ENCODE data around the gene CDC20. TPM values are rescaled to one million over a fixed set of nuclear protein-coding genes. Genes with fewer than 3 reads are reported as not detected.

Gene CDC20
- total RNA-seq, 1 experiment from 2014 or later: 355 TPM

GRCh38 chr1:43405219-43405875 is 46.6 kb downstream of the CDC20 start:
- TF ChIP-seq FOSL1 (IDR thresholded peaks at IDR 0.05; ENCODE audit: low read depth): no peak
- no peak for TF ChIP-seq SRF (IDR thresholded peaks at IDR 0.05; ENCODE audit: low read depth)
- TF ChIP-seq, protein P1, sequence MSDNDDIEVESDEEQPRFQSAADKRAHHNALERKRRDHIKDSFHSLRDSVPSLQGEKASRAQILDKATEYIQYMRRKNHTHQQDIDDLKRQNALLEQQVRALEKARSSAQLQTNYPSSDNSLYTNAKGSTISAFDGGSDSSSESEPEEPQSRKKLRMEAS (IDR thresholded peaks at IDR 0.05): no peak
- no peak for TF ChIP-seq EZH2phosphoT487 (IDR thresholded peaks at IDR 0.05; ENCODE audit: borderline replicate concordance)
- TF ChIP-seq CEBPB (IDR thresholded peaks at IDR 0.05; ENCODE audit: low read depth): no peak
- no peak for TF ChIP-seq EGR1 (IDR thresholded peaks at IDR 0.05; ENCODE audit: low read depth)
- TF ChIP-seq EZH2 (IDR thresholded peaks at IDR 0.05): no peak
- TF ChIP-seq SIN3A (IDR thresholded peaks at IDR 0.05; ENCODE audit: low read depth): no peak
- TF ChIP-seq ELF1 (IDR thresholded peaks at IDR 0.05; ENCODE audit: borderline replicate concordance, low read depth): no peak
- TF ChIP-seq, protein P2, sequence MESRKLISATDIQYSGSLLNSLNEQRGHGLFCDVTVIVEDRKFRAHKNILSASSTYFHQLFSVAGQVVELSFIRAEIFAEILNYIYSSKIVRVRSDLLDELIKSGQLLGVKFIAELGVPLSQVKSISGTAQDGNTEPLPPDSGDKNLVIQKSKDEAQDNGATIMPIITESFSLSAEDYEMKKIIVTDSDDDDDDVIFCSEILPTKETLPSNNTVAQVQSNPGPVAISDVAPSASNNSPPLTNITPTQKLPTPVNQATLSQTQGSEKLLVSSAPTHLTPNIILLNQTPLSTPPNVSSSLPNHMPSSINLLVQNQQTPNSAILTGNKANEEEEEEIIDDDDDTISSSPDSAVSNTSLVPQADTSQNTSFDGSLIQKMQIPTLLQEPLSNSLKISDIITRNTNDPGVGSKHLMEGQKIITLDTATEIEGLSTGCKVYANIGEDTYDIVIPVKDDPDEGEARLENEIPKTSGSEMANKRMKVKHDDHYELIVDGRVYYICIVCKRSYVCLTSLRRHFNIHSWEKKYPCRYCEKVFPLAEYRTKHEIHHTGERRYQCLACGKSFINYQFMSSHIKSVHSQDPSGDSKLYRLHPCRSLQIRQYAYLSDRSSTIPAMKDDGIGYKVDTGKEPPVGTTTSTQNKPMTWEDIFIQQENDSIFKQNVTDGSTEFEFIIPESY (IDR thresholded peaks at IDR 0.05; ENCODE audit: extremely low read depth, insufficient replicate concordance, low read length): no peak
- no peak for TF ChIP-seq SP1 (IDR thresholded peaks at IDR 0.05; ENCODE audit: low read depth)
- no peak for TF ChIP-seq RAD21 (IDR thresholded peaks at IDR 0.05; ENCODE audit: low read depth)
- no peak for TF ChIP-seq JUND (IDR thresholded peaks at IDR 0.05)
- no peak for TF ChIP-seq POLR2AphosphoS5 (IDR thresholded peaks at IDR 0.05; ENCODE audit: low read depth, low read length)
- TF ChIP-seq YY1 (IDR thresholded peaks at IDR 0.05; ENCODE audit: extremely low read depth, insufficient replicate concordance, low read depth, low read length): no peak
- no peak for TF ChIP-seq CTCF (IDR thresholded peaks at IDR 0.05 in 2 of 3, conservative IDR thresholded peaks at IDR 0.05 in 1 of 3; ENCODE audit: borderline replicate concordance in 1 of 3, insufficient read depth in 1 of 3, low read depth in 2 of 3, low read length in 2 of 3)
- no peak for TF ChIP-seq ZNF274 (IDR thresholded peaks at IDR 0.05; ENCODE audit: low read depth, low read length)
- no peak for TF ChIP-seq CBX3 (IDR thresholded peaks at IDR 0.05; ENCODE audit: low read depth)
- no peak for TF ChIP-seq ZFX (IDR thresholded peaks at IDR 0.05)
- TF ChIP-seq, protein P3, sequence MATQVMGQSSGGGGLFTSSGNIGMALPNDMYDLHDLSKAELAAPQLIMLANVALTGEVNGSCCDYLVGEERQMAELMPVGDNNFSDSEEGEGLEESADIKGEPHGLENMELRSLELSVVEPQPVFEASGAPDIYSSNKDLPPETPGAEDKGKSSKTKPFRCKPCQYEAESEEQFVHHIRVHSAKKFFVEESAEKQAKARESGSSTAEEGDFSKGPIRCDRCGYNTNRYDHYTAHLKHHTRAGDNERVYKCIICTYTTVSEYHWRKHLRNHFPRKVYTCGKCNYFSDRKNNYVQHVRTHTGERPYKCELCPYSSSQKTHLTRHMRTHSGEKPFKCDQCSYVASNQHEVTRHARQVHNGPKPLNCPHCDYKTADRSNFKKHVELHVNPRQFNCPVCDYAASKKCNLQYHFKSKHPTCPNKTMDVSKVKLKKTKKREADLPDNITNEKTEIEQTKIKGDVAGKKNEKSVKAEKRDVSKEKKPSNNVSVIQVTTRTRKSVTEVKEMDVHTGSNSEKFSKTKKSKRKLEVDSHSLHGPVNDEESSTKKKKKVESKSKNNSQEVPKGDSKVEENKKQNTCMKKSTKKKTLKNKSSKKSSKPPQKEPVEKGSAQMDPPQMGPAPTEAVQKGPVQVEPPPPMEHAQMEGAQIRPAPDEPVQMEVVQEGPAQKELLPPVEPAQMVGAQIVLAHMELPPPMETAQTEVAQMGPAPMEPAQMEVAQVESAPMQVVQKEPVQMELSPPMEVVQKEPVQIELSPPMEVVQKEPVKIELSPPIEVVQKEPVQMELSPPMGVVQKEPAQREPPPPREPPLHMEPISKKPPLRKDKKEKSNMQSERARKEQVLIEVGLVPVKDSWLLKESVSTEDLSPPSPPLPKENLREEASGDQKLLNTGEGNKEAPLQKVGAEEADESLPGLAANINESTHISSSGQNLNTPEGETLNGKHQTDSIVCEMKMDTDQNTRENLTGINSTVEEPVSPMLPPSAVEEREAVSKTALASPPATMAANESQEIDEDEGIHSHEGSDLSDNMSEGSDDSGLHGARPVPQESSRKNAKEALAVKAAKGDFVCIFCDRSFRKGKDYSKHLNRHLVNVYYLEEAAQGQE (IDR thresholded peaks at IDR 0.05; ENCODE audit: low read depth): no peak
- H4K20me1 ChIP-seq (ENCODE audit: insufficient read depth): no peaks in the 10 kb centered on the region
- H3K9ac ChIP-seq (ENCODE audit: low read length): no peak overlapping the region
- ChIA-PET RAD21 (ENCODE audit: low non-redundant PET in 1 of 2, low total read pairs in 2 of 2, uncharacterized antibody in 2 of 2, unreplicated experiment in 2 of 2) (no interaction called here), POLR2A (no interaction called here), CTCF (no interaction called here)
- no peaks in the 10 kb centered on the region for H3K9me3 ChIP-seq (ENCODE audit: control insufficient read depth in 1 of 2, insufficient read depth in 1 of 2, low read depth in 1 of 2, low read length in 2 of 2)
- no peak overlapping the region for H3K27ac ChIP-seq (ENCODE audit: low read depth, low read length)
- intact Hi-C loops (cut with micrococcal nuclease): no loop called here
- DNase-seq (ENCODE audit: low read depth, low spot score) (no peak), ATAC-seq (no peak)
- no peak overlapping the region for H3K4me2 ChIP-seq (ENCODE audit: low read length)
- H3K4me3 ChIP-seq (replicated peaks in 1 of 2; ENCODE audit: low read depth in 1 of 2, low read length in 2 of 2): no peak overlapping the region
- no TSS peak for BruUV-seq (replicated peaks)
- peaks cover 9 to 23% of the 10 kb centered on the region in 2 experiments; a peak in 2 of 4 replicates for H3K36me3 ChIP-seq (ENCODE audit: control insufficient read depth in 1 of 2, insufficient read depth in 2 of 2, low read length in 2 of 2)
- H3K79me2 ChIP-seq (ENCODE audit: insufficient read depth, low read length): no peaks in the 10 kb centered on the region
- no peaks in the 10 kb centered on the region for H3K27me3 ChIP-seq (ENCODE audit: insufficient read depth, low read length)
- H2AFZ ChIP-seq (ENCODE audit: low read depth, low read length, poor library complexity, severe bottlenecking): no peak overlapping the region
- H3K9me2 ChIP-seq (ENCODE audit: insufficient read depth): no peaks in the 10 kb centered on the region
- no peaks in the 10 kb centered on the region for H3K4me1 ChIP-seq (ENCODE audit: control insufficient read depth in 1 of 2, insufficient read depth in 2 of 2, low read length in 2 of 2)

All from HCT116 (cell line).